GM19193 (cell line): Measurements from ENCODE around the gene MAP1S.

Experiments used
- POLR2A ChIP-seq: IDR thresholded peaks from 4 replicates; pipeline ENCODE4 v1.6.1; 2011; ENCODE audit not compliant: insufficient read depth, insufficient read length; ENCODE audit errors: extremely low read depth

Gene MAP1S

DNA sequence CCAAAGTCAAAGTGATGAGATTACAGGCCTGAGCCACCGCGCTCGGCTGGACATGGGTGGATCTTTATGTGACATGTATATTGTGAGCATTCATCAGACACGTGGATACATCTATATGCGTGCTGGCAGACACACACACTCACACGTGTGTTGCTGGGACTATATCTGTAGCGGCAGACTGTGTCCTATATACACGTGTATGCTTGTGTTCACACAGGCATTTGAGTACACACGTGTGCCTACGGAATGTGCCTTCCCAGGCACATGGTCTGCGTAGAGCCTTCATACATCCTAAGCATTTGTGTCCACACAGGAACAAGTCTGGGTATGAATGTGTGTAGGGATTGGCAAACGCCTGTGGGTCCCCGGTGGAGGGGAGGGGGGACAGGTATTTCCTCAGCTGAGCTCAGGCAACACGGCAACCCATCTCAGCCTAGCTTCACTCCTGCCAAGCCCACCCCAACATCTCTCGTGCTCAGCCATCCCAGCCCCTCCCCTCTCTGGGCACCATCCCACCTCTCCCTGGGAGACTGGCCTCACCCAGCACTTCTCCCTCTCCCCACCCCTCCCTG, 33.7 kb upstream of the MAP1S start:
- TF ChIP-seq POLR2A: no peak

DNA sequence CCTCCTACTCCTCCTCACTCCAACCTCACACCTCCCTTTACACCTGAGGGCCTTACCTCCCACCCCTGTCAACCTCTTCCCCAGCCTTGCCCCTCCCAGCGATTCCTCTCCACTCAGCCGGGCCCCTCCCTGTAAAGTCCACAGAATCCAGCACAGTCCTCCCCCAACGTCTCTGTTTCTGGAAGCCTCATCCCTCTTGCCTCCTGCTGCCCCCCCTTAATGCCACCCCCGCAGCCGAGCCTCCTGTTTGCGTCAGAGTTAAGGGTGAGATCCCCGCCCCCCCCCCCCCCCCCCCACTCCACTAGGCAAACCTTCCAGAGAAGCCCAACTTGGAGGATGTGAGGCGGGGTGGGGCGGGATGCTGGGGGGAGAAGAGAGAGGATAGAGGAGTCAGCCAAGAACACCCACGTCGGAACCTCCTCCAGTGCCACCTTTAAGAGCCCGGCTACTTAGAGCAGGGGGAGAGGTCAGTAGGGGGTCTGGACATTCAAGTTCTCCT, 33.2 kb upstream of the MAP1S start:
- no peak for TF ChIP-seq POLR2A

DNA sequence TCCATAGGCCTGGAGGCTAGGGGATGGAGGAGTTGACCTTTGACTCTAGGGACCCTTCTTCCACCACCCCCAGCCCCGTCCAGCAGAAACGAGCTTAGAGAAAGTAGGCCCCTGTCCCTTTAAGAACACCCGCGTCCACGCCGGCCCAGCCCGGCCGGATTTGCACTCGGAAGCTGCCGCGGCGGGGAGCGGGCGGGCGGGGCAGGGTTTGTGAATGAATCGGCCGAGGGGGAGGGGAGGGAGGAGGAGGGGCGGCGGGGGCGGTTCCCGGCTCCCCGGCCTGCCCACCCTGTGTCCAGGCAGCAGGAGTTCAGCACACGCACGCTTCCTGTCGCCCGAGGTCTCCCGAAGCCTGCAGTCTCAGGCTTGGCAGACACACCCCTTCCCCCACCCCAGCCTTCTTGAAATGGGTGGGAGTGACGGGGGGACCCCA, 32.7 kb upstream of the MAP1S start:
- TF ChIP-seq POLR2A: no peak

DNA sequence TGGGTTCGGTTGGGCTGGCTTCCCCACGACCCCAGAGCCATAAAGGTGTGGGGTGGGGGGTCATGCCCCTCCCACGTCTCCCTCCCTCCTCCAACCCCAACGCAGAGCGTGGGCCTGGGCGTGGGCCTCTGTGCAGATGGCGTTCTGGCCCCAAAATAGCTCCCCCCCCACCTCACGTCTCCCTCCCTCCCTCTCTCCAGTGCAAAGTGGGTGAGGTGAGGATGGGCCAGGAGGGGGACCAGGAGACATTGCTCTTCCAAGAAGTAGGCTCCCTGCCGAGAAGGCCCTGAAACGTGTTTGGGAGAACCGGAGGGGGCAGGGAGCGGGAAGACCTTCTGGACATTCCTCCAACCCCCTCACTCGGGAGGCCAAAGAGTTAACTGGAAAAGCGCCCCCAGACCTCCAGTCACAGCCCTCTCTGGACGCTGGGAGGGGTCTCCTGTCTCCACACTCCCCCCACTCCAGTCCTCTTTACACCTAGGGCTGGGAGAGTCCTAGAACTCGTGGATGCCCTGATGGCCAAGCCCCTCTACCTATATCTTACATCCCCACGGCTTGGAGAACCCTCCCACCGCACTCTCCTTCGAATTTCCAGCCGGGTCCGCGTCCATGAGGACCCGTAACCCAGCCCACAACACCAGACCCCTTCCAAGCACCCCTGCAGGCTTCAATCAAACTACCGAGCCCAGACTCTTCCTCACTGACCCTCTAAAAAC, 32.0 kb upstream of the MAP1S start:
- no peak for TF ChIP-seq POLR2A

DNA sequence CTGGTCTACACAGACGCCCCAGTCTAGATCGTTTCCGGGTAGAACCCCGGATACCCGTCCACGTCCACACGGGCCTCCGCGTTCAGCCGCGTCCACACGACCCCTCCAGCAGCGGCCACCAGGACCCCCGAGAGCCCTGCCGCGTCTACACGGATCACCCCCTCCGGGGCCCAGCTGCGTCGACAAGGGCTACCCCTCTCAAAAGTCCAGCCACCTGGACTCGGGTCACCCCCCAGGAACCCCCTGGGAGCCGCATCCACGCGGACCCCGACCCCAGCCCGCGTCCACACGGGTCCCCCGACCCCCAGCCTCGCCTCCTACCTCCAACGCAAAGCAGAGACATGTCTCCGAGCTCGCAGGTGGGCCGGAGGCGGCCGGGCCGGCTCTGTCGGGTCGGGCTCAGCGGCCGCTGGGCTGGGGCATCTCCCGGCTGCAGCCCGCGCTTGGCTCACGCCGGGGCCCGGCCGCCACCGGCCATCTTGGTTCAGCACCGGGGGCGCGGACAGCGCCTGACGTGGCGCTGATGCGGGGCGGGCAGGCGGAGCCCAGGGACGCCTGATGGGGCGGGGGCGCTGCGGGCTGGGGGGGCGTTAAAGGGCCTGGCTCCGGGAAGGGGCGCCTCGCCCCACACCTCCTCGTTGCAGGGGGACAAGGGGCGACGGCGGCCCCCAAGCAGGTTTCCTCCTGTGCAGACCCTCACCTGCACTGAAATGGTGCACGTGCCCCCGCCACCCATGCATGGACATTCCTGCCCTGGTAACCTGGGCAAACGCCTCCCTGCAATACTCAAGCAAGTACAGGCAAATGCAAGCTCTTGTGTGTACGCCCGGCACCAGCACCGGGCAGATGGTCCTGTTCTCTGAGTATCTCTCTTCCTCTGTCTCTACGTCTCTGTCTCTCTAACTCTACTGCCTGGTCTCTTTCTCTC, 31.2 kb upstream of the MAP1S start, which contains the start of gene UNC13A:
TSS of gene UNC13A (minus strand) at position 498 of the 928 bp plus-strand sequence. CDS start at position 343, 155 bp downstream.
- TF ChIP-seq POLR2A: no peak

DNA sequence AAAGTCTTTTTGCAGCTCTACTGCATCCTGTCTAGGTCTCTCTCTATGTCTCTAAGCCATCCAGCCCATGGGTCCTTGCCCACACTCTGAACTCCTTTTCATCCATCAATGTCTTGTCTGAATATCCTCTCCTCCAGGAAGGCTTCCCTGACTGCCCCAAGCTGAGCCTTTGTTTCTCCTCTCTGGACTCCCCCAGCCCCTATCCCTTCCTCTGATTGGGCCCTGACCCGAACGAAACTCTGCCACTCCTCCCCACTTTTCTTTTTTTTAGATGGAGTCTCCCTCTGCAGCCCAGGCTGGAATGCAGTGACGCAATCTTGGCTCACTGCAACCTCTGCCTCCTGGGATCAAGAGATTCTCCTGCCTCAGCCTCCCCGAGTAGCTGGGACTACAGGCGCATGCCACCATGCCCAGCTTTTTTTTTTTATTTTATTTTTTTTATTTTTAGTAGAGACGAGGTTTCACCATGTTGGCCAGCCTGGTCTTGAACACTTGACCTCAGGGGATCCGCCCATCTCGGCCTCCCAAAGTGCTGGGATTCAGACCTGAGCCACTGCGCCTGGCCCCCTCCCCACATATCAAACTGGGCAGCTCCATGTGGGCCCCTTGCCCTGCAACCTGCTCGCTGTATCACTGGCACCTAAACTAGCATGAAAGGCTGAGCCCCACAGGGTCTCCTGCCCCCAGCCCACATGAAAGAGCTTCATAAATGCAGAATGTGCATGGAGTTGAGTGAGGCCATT, 30.3 kb upstream of the MAP1S start:
- no peak for TF ChIP-seq POLR2A

DNA sequence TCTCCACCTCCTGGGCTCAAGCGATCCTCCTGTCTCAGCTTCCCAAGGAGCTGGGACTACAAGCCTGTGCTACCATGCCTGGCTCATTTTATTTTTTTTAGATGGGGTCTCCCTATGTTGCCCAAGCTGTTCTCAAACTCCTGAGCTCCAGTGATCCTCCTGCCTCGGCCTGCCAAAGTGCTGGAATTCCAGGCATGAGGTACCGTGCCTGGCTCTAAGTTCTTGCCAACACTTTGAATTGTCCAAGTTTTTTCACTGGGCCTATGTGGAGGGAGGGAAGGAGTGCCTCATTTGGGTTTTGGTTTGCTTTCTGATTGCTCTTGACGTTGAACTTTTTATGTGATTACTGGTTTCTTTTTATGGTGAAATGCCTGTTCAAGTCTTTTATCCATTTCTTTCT, 26.7 kb upstream of the MAP1S start:
- TF ChIP-seq POLR2A: no peak

DNA sequence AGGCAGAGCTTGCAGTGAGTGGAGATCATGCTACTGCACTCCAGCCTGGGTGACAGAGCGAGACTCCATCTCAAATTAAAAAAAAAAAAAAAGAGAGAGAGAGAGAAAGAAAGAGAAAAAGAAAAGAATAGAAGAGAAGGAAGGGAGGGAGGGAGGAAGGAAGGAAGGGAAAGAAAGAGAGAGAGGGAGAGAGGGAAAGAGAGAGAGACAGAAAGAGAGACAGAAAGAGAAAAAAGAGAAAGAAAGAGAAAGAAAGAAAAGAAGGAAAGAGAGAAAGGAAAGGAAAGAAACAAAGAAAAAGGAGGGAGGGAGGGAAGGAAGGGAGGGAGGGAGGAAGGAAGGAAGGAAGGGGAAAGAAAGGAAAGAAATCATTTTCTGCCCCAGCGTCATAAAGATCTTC, 24.1 kb upstream of the MAP1S start:
- TF ChIP-seq POLR2A: no peak

DNA sequence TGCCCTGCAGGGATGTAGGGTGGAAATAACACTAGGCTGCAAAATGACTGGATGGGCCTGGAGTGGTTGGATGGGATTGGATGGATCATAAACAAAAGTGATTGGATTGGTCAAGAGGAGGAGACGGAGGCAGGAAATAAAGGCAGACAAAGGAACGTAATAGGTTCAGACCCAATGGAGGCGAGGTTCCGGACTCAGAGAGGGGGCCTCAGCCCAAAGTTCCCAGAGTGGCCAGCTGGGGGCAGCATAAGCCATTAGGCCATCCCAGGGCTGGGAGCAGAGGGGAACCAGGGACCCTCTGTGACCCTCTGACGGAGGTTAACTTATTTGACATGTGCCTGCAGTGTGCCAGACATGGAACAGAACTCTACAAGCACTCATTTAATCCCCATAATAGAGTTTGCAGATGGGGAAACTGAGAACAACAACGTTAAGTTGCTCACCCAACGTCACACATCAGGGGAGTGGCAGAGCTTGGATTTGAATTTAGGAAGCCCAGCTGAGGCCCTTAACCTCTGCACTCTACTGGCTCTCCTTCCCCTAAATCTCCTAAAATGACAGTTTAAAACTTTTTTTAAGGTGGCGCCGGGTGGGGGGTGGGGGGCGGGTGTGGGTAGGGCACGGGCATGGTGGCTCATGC, 15.3 kb upstream of the MAP1S start:
- TF ChIP-seq POLR2A: no peak

DNA sequence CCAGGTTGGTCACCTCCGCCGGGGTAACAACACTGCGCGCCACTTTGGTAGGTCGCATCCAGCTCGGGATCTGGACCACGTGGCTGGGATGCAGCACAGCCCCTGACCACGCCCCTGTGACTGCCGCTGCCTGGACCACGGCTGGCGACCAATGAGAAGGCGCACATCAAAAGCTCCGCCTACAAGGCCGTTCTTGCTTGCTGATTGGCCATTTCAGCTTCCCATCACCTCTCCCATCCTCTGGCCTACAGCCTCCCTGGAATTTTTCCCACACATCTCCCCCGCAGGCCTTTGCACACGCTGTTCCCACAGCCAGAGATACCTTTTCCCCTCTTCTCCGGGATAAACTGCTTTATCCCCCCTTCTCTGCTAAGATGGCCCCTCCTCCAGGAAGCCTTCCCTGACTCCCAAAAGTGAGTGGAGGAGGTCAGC, 12.5 kb upstream of the MAP1S start:
- no peak for TF ChIP-seq POLR2A

DNA sequence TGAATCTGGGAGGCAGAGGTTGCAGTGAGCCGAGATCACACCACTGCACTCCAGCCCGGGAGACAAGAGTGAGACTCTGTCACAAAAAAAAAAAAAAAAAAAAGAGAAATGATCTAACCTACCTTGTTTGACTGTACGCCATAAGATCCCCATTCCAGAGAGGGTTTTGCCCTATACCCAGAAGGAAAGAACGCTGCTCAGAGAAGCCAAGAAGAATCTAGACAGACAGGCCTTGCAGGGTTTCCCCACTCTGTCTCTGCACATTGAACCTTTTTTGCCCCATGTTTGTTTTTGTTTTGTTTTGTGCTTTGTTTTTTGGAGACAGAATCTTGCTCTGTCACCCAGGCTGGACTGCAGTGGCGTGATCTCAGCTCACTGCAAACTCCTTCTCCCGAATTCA, 7.4 kb upstream of the MAP1S start:
- no peak for TF ChIP-seq POLR2A

DNA sequence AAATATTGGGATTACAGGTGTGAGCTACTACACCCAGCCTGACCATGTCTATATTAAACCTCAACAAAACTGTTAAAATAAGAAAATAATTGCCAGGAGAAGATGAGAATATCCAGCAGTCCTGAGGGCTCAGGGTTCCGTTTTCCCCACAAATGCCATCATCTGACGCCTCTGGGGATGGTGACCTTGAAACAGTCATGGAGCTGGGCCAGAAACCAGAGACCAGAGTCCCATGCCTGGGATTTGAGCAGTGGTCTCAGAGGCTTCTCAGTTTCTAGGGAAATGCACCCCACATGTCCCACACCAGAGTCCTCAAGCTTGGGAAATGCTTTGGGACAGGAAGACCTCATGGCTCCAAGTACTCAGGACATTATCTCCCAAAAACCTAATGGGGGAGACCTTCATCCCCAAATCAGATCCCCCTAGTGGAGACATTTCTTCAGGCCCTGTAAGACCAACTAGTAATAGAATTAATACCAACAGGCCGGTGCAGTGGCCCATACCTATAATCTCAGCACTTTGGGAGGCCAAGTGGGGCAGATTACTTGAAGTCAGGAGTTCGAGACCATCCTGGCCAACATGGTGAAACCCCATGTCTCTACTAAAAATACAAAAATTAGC, 2.9 kb upstream of the MAP1S start:
- TF ChIP-seq POLR2A: no peak

DNA sequence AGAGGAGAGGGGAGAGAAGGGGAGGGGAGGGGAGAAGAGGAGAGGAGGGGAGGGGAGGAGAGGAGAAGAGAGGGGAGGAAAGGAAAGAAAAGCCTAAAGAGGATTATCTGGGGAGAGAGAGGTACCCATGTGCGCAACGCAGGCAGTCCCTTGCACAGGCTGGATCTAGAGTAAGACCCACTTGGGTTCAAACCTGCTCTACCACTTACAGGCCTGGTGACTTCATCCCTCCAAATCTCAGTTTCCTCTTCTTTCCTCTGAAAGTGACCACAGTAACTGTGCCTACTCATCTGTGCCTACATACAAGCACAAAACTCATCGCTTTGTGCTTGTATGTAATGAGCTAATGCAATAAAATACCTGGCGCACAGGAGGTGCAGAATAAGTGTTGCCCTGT, 732 bp upstream of the MAP1S start:
- no peak for TF ChIP-seq POLR2A
